Glutamatergic neuron (in vitro differentiated cells): Measurements from ENCODE around the gene DNAAF8. TPM values are rescaled to one million over a fixed set of nuclear protein-coding genes. Genes with fewer than 3 reads are reported as not detected.

Source experiments
- DNase-seq: peaks from one replicate; pipeline ENCODE4 v3.0.0; 2022
- H3K27ac Mint-ChIP-seq: one replicate; pipeline ENCODE4 v1.8.0; 2020; ENCODE audit warnings: mild to moderate bottlenecking, mixed read lengths, inconsistent platforms; ENCODE audit not compliant: unreplicated experiment
- H3K27me3 Mint-ChIP-seq: one replicate; pipeline ENCODE4 v1.8.0; 2020; ENCODE audit warnings: mild to moderate bottlenecking, moderate library complexity, mixed read lengths, inconsistent platforms; ENCODE audit not compliant: unreplicated experiment
- H3K36me3 Mint-ChIP-seq: one replicate; pipeline ENCODE4 v1.8.0; 2020; ENCODE audit warnings: mild to moderate bottlenecking, mixed read lengths, inconsistent platforms; ENCODE audit not compliant: unreplicated experiment
- H3K4me1 Mint-ChIP-seq: one replicate; pipeline ENCODE4 v1.8.0; 2020; ENCODE audit warnings: mild to moderate bottlenecking, low read depth, mixed read lengths, inconsistent platforms; ENCODE audit not compliant: unreplicated experiment
- H3K4me3 Mint-ChIP-seq: one replicate; pipeline ENCODE4 v1.8.0; 2020; ENCODE audit warnings: mild to moderate bottlenecking, mixed read lengths, inconsistent platforms; ENCODE audit not compliant: unreplicated experiment
- H3K9me3 Mint-ChIP-seq: one replicate; pipeline ENCODE4 v1.8.0; 2020; ENCODE audit warnings: mild to moderate bottlenecking, moderate library complexity, mixed read lengths, inconsistent platforms; ENCODE audit not compliant: unreplicated experiment
- CTCF ChIP-seq: fragments of 200-600 bp; sonication (generic); IDR thresholded peaks from one replicate; pipeline ENCODE4 v1.5.0; 2021; ENCODE audit not compliant: partially characterized antibody, unreplicated experiment
- total RNA-seq: library from RNA; stranded (reverse); fragmentation: NEBNext Ultra II Directional; extraction: Animal tissue kit (Norgen Biotek cat#: 25700); gene quantifications from one replicate; pipeline ENCODE4 v1.2.1, GENCODE V29; 2021; ENCODE audit not compliant: unreplicated experiment

The DNAAF8 gene
- total RNA-seq, 1 donor from 2014 or later: 0.59 TPM

DNA sequence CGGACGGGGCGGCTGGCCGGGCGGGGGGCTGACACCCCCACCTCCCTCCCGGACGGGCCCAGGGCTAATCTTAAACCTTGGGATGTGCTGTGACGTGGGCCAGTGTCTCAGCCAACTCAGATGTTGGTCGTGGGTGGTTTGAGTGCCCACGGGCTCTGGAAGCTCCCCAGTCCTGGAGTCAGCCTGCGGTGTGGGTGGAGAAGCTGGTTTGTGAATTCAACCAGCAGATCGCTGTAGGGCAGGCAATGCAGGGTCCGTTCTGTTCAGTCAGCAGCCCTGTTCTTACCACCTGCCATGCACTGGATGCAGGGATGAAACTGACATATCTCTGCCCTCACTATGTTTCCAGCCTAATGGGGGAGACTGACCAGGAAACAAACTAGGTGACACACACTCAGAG lies 40.7 kb downstream of the DNAAF8 start:
- TF ChIP-seq CTCF: no peak
- Mint-ChIP-seq H3K9me3 (peaks cover 2% of the 10 kb centered on the region), H3K27ac (no peak overlapping the region), H3K27me3 (no peaks in the 10 kb centered on the region), H3K36me3 (no peaks in the 10 kb centered on the region), H3K4me1 (peaks cover 3% of the 10 kb centered on the region), H3K4me3 (no peak overlapping the region)
- DNase-seq: no peak

DNA sequence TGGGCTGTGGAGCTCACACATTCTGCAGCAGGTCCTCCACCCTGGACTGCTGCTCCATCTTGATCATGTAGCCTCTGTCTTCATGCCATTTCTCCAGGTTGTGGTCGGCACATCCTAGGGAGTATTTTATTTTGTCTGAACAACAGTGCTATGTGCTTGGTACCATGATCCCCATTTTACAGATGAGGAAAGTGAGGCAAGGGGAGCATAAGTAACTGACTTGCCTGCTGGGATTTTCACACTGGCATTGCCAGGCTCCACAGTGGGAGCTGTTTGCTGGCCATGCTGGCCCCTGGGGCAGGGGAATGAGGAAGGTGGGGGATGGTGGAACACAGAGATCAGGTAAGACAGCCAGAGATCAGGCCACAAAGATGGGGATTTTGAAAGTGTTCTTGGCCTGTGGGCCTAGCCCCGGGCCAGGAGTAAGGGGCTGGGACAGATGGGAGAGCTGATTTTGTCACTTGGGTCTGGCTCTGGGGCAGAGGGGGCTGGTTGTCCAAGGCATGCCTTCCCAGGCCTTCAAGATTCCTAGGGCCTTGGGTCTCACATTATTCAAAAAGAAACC lies 41.9 kb downstream of the DNAAF8 start:
- Mint-ChIP-seq H3K4me3 (no peak overlapping the region), H3K4me1 (peaks cover 3% of the 10 kb centered on the region), H3K27me3 (no peaks in the 10 kb centered on the region), H3K36me3 (no peaks in the 10 kb centered on the region), H3K9me3 (peaks cover 2% of the 10 kb centered on the region), H3K27ac (no peak overlapping the region)
- no peak for TF ChIP-seq CTCF
- DNase-seq: no peak

DNA sequence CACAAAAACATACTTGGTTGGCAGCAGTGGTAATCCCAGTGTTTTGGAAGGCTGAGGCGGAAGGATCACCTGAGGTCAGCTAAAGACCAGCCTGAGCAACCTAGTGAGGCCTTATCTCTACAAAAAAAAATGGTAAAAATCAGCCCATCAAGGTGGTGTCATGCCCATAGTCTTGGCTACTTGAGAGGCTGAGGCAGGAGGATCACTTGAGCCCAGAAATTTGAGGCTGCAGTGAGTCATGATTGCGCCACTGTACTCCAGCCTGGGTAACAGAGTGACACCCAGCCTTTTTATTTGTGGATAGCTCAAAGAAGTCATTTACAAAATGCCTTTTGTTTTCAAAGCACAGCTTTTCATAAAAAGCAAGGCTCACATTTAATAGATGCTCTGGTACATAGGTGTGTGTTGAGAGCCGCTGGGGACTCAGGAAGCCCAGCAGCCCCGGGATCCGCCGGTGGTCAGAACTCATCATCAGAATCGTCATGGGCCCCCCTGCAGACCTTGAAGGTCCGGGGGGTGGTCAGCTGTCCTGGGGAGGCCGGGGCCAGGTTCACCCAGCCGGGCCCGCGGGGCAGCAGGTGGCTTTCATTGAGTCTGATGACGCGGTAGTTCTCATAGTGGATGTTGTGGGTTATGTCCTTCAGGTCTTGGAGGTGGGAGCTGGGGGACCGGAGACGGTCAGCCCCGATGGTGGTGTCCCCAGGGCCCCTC lies 43.2 kb downstream of the DNAAF8 start:
- no peaks in the 10 kb centered on the region for H3K27me3 Mint-ChIP-seq
- H3K27ac Mint-ChIP-seq: no peak overlapping the region
- H3K9me3 Mint-ChIP-seq: peaks cover 2% of the 10 kb centered on the region
- H3K36me3 Mint-ChIP-seq: no peaks in the 10 kb centered on the region
- TF ChIP-seq CTCF: no peak
- H3K4me1 Mint-ChIP-seq: peaks cover 3% of the 10 kb centered on the region
- DNase-seq: no peak
- H3K4me3 Mint-ChIP-seq: no peak overlapping the region

DNA sequence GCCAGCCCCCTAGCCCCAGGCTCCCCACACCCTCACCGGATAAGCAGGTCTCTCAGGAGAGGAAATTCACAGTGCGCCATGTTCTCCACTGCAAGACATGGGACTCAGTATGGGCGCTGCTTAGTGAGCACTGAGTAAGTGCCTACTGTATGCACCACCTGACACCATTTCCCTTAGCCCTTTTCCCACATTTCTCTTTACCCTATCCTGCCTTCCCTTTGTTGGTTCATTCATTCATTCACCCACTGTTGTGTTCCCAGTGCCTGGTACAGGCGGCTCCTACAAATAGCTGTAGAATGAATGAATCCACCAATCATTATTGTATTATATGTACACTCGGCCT lies 43.7 kb downstream of the DNAAF8 start:
- no peak overlapping the region for H3K4me3 Mint-ChIP-seq
- H3K27me3 Mint-ChIP-seq: peaks cover 2% of the 10 kb centered on the region
- no peak overlapping the region for H3K27ac Mint-ChIP-seq
- H3K36me3 Mint-ChIP-seq: no peaks in the 10 kb centered on the region
- H3K4me1 Mint-ChIP-seq: peaks cover 3% of the 10 kb centered on the region
- H3K9me3 Mint-ChIP-seq: peaks cover 2% of the 10 kb centered on the region
- DNase-seq: no peak
- TF ChIP-seq CTCF: no peak

- no peak overlapping the region for H3K4me3 Mint-ChIP-seq
- H3K27ac Mint-ChIP-seq: no peak overlapping the region
- H3K4me1 Mint-ChIP-seq: no peaks in the 10 kb centered on the region
- no peak for DNase-seq
- peaks cover 2% of the 10 kb centered on the region for H3K27me3 Mint-ChIP-seq
- H3K36me3 Mint-ChIP-seq: no peaks in the 10 kb centered on the region
- no peak for TF ChIP-seq CTCF
- H3K9me3 Mint-ChIP-seq: peaks cover 2% of the 10 kb centered on the region
These were observed 45.9 kb downstream of the DNAAF8 start for GRCh38 chr16:4780235-4780634.
